OCI-LY7 (cell line): ENCODE results near the gene LPP. TPM values are rescaled to one million over a fixed set of nuclear protein-coding genes. Genes with fewer than 3 reads are reported as not detected.

ENCODE experiments used
- BruUV-seq: library from RNA; stranded (reverse); fragments of 400-500 nt; replicated peaks from 2 replicates; lab custom pipeline; 2021; lab: Mats Ljungman, UMichigan
- CTCF ChIA-PET: fragments of 300-600 bp; sonication (Branson Sonifier 250); formaldehyde crosslinking; loops from one replicate; lab custom pipeline; 2022; ENCODE audit warnings: antibody characterized with exemption; ENCODE audit not compliant: unreplicated experiment; lab: Charles Lee
- POLR2A ChIA-PET: fragments of 300-600 bp; sonication (Branson Sonifier 250); formaldehyde crosslinking; loops from one replicate; lab custom pipeline; 2022; ENCODE audit warnings: antibody characterized with exemption; lab: Charles Lee
- DNase-seq: peaks from one replicate; pipeline ENCODE4 v3.0.0-alpha.2; 2015; ENCODE audit warnings: low spot score
- H2AFZ ChIP-seq: fragments of 200-600 bp; sonication (generic), shearing (Covaris generic); 2 replicates; pipeline ENCODE4 v1.6.1; 2014; ENCODE audit warnings: mild to moderate bottlenecking, antibody characterized with exemption, low read length, moderate library complexity
- H3K27ac ChIP-seq: fragments of 200-600 bp; sonication (generic); 2 replicates; pipeline ENCODE4 v1.5.1; 2014; ENCODE audit warnings: mixed run types, low read depth, mild to moderate bottlenecking, moderate library complexity, low read length, inconsistent platforms; ENCODE audit not compliant: poor library complexity, severe bottlenecking
- H3K36me3 ChIP-seq: fragments of 200-600 bp; sonication (generic); 2 replicates; pipeline ENCODE4 v1.6.1; 2014; ENCODE audit warnings: mild to moderate bottlenecking, antibody characterized with exemption, low read length, moderate library complexity, mixed read lengths; ENCODE audit not compliant: insufficient read depth
- H3K4me1 ChIP-seq: fragments of 200-600 bp; sonication (generic); 2 replicates; pipeline ENCODE4 v1.5.1; 2014; ENCODE audit warnings: mild to moderate bottlenecking, low read length; ENCODE audit not compliant: insufficient read depth, poor library complexity, severe bottlenecking
- H3K4me2 ChIP-seq: fragments of 200-600 bp; sonication (generic); 2 replicates; pipeline ENCODE4 v1.6.1; 2014; ENCODE audit warnings: mild to moderate bottlenecking, low read length
- H3K4me3 ChIP-seq: fragments of 200-600 bp; sonication (generic); 2 replicates; pipeline ENCODE4 v1.5.1; 2014; ENCODE audit warnings: mild to moderate bottlenecking, low read depth, low read length; ENCODE audit not compliant: poor library complexity, severe bottlenecking
- H3K79me2 ChIP-seq: fragments of 200-600 bp; sonication (generic); 2 replicates; pipeline ENCODE4 v1.6.1; 2016; ENCODE audit warnings: low read depth, mild to moderate bottlenecking, low read length, moderate library complexity, mixed read lengths; ENCODE audit not compliant: insufficient read depth
- H3K9me2 ChIP-seq: fragments of 200-600 bp; sonication (generic); 2 replicates; pipeline ENCODE4 v1.6.1; 2016; ENCODE audit warnings: mild to moderate bottlenecking, low read length, mixed read lengths; ENCODE audit not compliant: insufficient read depth
- H3K9me3 ChIP-seq: fragments of 200-600 bp; sonication (generic); 2 replicates; pipeline ENCODE4 v1.6.1; 2014; ENCODE audit warnings: mild to moderate bottlenecking, mixed run types, low read length, mixed read lengths
- H4K20me1 ChIP-seq: fragments of 200-600 bp; sonication (generic); 2 replicates; pipeline ENCODE4 v1.6.1; 2014; ENCODE audit warnings: mild to moderate bottlenecking, antibody characterized with exemption, low read length, moderate library complexity, mixed read lengths; ENCODE audit not compliant: insufficient read depth
- CTCF ChIP-seq: fragments of 200-600 bp; sonication (generic); conservative IDR thresholded peaks from 2 replicates; pipeline ENCODE4 v1.5.1; 2014; ENCODE audit warnings: mild to moderate bottlenecking, antibody characterized with exemption, low read length, moderate library complexity, mixed read lengths
- EZH2phosphoT487 ChIP-seq: fragments of 200-600 bp; sonication (generic); IDR thresholded peaks from 2 replicates; pipeline ENCODE4 v1.6.1; 2018; ENCODE audit warnings: low read depth, borderline replicate concordance, mild to moderate bottlenecking, mixed run types, antibody characterized with exemption, low read length, moderate library complexity, mixed read lengths
- intact Hi-C: fragments of 100-400 bp; cut with micrococcal nuclease; formaldehyde crosslinking; loops from one replicate; pipeline ENCODE4 v1.10.0; 2022; ENCODE audit not compliant: unreplicated experiment
- total RNA-seq, 2 experiments: library from RNA; depleted of rRNA in 1 of 2; stranded (reverse); fragments of >200 nt in 1 of 2; shearing (Covaris generic) in 1 of 2; gene quantifications; 2 replicates each; pipeline ENCODE4 v1.2.3, GENCODE V29; 2014 to 2022

The LPP gene
- total RNA-seq, 2 experiments from 2014 or later, result 10.9 to 119 TPM

DNA sequence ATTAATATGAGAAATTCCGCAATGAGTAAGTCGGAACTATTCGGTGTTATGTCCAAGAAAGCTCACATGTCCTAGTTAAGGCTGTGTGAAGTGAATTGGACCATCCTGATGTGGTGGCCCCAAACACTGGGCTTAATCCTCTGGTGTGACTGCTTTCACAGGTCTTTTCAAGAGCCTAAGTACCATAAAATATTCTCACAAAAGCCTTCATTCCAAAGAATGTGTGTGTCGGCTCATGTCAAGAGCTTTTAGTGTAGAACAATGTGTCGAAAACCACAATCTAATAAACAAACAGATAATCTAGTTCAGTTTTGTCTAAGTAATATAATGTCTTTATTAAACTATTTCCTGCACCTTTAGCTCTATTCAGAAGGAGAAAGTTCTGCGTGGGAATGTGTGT lies 311.4 kb downstream of the LPP start:
- Histone ChIP-seq H4K20me1 (no peaks in the 10 kb centered on the region), H3K27ac (no peak overlapping the region), H2AFZ (no peak overlapping the region), H3K4me1 (no peaks in the 10 kb centered on the region), H3K4me2 (no peak overlapping the region), H3K79me2 (no peaks in the 10 kb centered on the region), H3K36me3 (no peaks in the 10 kb centered on the region), H3K4me3 (no peak overlapping the region), H3K9me2 (no peaks in the 10 kb centered on the region), H3K9me3 (no peaks in the 10 kb centered on the region)
- no peak for DNase-seq
- TF ChIP-seq CTCF (no peak), EZH2phosphoT487 (no peak)
- intact Hi-C loops, result no loop called here
- no TSS peak for BruUV-seq
- POLR2A ChIA-PET, result interaction anchor here (0.7 to 1.2 kb wide), 4 partner anchors 8 to 529 kb away, joined by 3 to 4 read pairs (median 4); no protein-coding TSS in a partner anchor
- CTCF ChIA-PET, result no interaction called here

- intact Hi-C loops, result no loop called here
- Histone ChIP-seq H3K9me2 (no peaks in the 10 kb centered on the region), H3K4me2 (no peak overlapping the region), H4K20me1 (no peaks in the 10 kb centered on the region), H3K36me3 (no peaks in the 10 kb centered on the region), H3K79me2 (no peaks in the 10 kb centered on the region), H3K27ac (no peak overlapping the region), H2AFZ (no peak overlapping the region), H3K4me1 (no peaks in the 10 kb centered on the region), H3K9me3 (no peaks in the 10 kb centered on the region), H3K4me3 (no peak overlapping the region)
- TF ChIP-seq CTCF (no peak), EZH2phosphoT487 (no peak)
- no peak for DNase-seq
- BruUV-seq, result no TSS peak
- ChIA-PET CTCF (no interaction called here), POLR2A (interaction anchor here (0.8 to 1.5 kb wide), 2 partner anchors 10 to 86 kb away, joined by 3 to 5 read pairs; no protein-coding TSS in a partner anchor)
Observed at GRCh38 chr3:188468196-188468595, 314.2 kb downstream of the LPP start.

DNA sequence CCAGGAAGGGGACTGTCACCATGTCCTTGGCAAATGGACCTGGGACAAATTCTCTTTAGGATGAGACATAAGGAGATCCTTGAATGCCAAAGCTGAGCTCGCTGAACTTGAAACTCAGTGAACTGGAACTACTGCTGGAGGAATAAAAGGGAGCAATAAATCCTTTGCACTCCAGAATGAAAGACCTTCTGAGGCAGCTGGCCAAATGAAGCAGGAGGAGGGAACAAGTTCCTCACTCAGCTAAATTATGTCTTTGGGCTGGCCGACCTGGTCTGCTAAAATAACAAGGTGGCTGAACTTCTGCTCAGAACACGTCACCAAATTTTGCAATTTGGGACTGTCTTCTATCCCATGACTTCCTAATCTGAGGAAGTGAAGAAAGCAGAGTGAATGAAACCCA lies 314.7 kb downstream of the LPP start:
- H4K20me1 ChIP-seq, result no peaks in the 10 kb centered on the region
- no peak for DNase-seq
- H3K4me2 ChIP-seq, result no peak overlapping the region
- ChIA-PET CTCF (no interaction called here), POLR2A (interaction anchor here (0.7 kb wide), 1 partner anchor 22 kb away, joined by 4 read pairs; no protein-coding TSS in a partner anchor)
- no peaks in the 10 kb centered on the region for H3K36me3 ChIP-seq
- H3K9me2 ChIP-seq, result no peaks in the 10 kb centered on the region
- no peak overlapping the region for H2AFZ ChIP-seq
- H3K27ac ChIP-seq, result no peak overlapping the region
- no peaks in the 10 kb centered on the region for H3K79me2 ChIP-seq
- TF ChIP-seq CTCF (no peak), EZH2phosphoT487 (no peak)
- no peaks in the 10 kb centered on the region for H3K4me1 ChIP-seq
- BruUV-seq, result no TSS peak
- intact Hi-C loops, result no loop called here
- no peaks in the 10 kb centered on the region for H3K9me3 ChIP-seq
- H3K4me3 ChIP-seq, result no peak overlapping the region
